Bronchial epithelial cell (primary cell): ENCODE measurements around the gene PPARG. TPM values are rescaled to one million over a fixed set of nuclear protein-coding genes. Genes with fewer than 3 reads are reported as not detected.

Source experiments
- DNase-seq: peaks from one replicate; pipeline ENCODE4 v3.0.0-alpha.2; 2010; ENCODE audit warnings: low read depth
- FAIRE-seq: peaks from 2 replicates; lab custom pipeline; 2011; peaks lifted over from hg19 to GRCh38; lab: Jason Lieb, UNC
- H3K27me3 ChIP-seq: 2 replicates; pipeline ENCODE4 v1.5.1; 2011; ENCODE audit warnings: low read length; ENCODE audit not compliant: control insufficient read depth, insufficient read depth
- H3K36me3 ChIP-seq: 2 replicates; pipeline ENCODE4 v1.5.1; 2011; ENCODE audit warnings: low read length; ENCODE audit not compliant: control insufficient read depth, insufficient read depth
- H3K4me3 ChIP-seq: 2 replicates; pipeline ENCODE4 v1.5.1; 2011; ENCODE audit warnings: mild to moderate bottlenecking, low read depth, low read length, control low read depth
- total RNA-seq: library from RNA; depleted of rRNA; stranded (reverse); fragments of >200 nt; gene quantifications from 2 replicates; pipeline ENCODE4 v1.2.1, GENCODE V29; 2014
- TF ChIP-seq, protein P1 (sequence below): IDR thresholded peaks from 2 replicates; pipeline ENCODE4 v1.5.1; 2011; ENCODE audit warnings: mild to moderate bottlenecking, moderate library complexity, low read length, control low read depth, inconsistent platforms; ENCODE audit not compliant: insufficient read depth, severe bottlenecking

Gene PPARG
- total RNA-seq, 1 donor from 2014 or later, result 14.5 TPM

GRCh38 chr3:12345141-12345561 is 56.3 kb downstream of the PPARG start:
- TF ChIP-seq, protein P1, sequence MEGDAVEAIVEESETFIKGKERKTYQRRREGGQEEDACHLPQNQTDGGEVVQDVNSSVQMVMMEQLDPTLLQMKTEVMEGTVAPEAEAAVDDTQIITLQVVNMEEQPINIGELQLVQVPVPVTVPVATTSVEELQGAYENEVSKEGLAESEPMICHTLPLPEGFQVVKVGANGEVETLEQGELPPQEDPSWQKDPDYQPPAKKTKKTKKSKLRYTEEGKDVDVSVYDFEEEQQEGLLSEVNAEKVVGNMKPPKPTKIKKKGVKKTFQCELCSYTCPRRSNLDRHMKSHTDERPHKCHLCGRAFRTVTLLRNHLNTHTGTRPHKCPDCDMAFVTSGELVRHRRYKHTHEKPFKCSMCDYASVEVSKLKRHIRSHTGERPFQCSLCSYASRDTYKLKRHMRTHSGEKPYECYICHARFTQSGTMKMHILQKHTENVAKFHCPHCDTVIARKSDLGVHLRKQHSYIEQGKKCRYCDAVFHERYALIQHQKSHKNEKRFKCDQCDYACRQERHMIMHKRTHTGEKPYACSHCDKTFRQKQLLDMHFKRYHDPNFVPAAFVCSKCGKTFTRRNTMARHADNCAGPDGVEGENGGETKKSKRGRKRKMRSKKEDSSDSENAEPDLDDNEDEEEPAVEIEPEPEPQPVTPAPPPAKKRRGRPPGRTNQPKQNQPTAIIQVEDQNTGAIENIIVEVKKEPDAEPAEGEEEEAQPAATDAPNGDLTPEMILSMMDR, result no peak
- Histone ChIP-seq H3K36me3 (no peaks in the 10 kb centered on the region), H3K4me3 (no peak overlapping the region), H3K27me3 (no peaks in the 10 kb centered on the region)
- FAIRE-seq, result no peak
- DNase-seq, result peak; percentile 93

DNA sequence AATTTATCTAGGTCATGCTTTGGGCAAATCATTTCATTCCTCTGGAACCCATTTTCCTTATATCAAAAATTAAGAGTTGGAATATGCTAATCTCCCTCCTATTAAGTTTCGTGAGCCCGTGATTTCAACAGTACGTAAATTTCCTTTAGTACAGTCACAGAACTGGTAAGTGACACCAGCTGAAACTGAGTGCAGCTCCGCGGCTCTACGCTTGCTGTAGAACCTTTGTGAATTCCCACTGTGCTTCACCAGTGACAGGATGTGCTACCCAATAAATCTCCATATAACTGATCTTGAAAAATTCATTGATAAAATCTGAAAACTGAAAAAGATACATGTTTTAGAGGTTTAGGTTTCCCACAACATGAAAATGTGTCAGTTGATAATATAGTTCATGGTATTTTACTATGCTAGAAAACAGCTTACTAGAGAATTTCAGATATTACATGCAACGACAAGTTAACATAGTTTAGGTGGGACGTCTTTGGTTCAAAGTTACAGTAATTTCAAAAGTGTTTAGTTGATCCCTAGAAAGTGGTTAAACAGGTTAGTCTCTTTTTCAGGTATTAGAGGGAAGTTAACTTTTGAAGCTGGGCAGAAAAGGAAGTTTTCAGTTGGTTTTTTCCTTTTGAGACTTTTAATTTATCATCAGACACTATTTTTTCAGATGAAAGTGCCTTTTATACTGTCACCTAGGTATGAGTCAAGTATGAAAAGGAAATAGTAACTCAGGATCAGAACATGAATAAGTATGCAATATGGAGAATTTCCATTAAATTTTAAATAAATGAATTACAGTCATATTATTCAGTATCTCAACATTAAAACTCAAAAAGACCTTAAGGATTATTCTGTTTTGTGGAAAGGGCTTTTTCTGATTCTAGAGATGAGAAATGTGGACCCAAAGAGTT is 57.0 kb downstream of the PPARG start:
- H3K4me3 ChIP-seq, result no peak overlapping the region
- H3K27me3 ChIP-seq, result no peaks in the 10 kb centered on the region
- FAIRE-seq (no peak), DNase-seq (peak; percentile 74)
- TF ChIP-seq, protein P1, result no peak
- no peaks in the 10 kb centered on the region for H3K36me3 ChIP-seq

DNA sequence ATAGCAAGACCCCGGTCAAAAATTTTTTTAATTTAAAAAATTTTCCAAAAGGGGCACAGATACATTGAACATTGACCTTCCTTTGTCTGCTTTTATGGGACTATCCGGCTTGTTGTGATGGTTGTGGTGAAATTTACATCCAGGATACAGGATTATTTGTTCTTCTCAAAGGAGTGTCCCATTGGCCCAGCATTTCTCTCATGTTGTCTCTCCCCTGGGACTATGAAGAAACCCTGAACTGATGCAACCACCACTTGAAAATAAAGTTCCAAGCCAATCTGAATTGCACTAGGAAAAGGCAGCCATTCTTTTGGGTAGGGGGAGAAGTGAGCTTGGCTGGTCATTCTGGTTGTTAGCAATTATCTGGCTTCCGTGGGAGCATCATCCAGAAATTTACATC is 58.4 kb downstream of the PPARG start:
- TF ChIP-seq, protein P1, result no peak
- H3K4me3 ChIP-seq, result no peak overlapping the region
- FAIRE-seq (no peak), DNase-seq (no peak)
- H3K27me3 ChIP-seq, result no peaks in the 10 kb centered on the region
- H3K36me3 ChIP-seq, result no peaks in the 10 kb centered on the region

DNA sequence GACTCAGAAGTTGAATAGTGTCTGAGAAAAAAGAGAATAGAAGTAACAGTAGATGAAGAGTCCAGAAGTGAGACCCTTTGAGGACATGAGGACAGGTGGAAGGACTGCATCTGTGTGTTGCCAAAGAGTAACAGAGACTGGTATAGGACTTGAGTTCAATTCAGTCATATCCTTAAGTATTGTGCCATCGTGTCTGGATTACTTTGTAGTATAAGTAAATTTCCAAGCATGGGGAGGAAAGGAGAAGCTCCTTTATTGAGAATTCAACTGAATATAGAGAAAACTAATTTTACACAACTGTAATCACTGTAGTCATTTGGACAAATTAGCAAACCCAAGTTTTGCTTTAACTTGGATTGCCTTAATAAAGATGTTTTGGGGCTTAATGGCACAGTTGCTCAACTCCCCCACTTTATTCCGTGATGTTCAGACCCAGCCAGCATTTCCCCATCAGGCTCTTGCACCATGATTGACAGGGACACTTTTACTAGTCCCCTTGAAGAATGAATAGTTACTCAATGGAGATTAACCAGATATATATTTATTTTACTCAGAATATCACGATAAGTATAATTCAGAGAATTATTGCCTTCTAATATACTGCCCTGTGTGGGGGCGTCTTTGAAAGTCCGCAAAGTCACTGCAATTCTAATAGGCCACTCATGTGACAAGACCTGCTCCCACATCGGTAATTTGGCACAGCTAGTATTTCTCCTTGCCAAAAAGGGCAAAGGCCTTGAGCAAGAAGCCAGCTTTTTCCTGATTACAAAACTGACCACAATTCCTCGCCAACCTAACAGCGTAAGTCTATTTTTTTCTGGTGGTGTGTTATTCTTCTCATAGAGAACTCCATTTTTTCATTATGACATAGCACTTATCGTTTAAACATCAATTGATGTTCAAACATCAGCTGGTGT is 61.3 kb downstream of the PPARG start:
- Histone ChIP-seq H3K36me3 (no peaks in the 10 kb centered on the region), H3K4me3 (no peak overlapping the region), H3K27me3 (no peaks in the 10 kb centered on the region)
- TF ChIP-seq, protein P1, result no peak
- no peak for FAIRE-seq
- DNase-seq, result no peak

- Histone ChIP-seq H3K27me3 (no peaks in the 10 kb centered on the region), H3K4me3 (no peak overlapping the region), H3K36me3 (no peaks in the 10 kb centered on the region)
- FAIRE-seq (no peak), DNase-seq (no peak)
- TF ChIP-seq, protein P1, result no peak
Measured at GRCh38 chr3:12351145-12351544, 62.3 kb downstream of the PPARG start.
